HepG2 (cell line): ENCODE data around the gene HOXA10. TPM values are rescaled to one million over a fixed set of nuclear protein-coding genes. Genes with fewer than 3 reads are reported as not detected.
A peak's percentile ranks its signal among the peaks of the same experiment; 100 is the strongest.

ENCODE experiments used
- ATAC-seq: fragments of 200-7000 bp; cut with Tn5 transposase; 3 replicates; pipeline ENCODE4 v1.9.1; 2020; ENCODE audit warnings: mild to moderate bottlenecking, moderate library complexity
- BruUV-seq: library from RNA; stranded (reverse); fragments of 400-500 nt; replicated peaks from 2 replicates; lab custom pipeline; 2021; lab: Mats Ljungman, UMichigan
- CTCF ChIA-PET: fragments of 300-600 bp; formaldehyde crosslinking; extraction: SDS; loops from one replicate; lab custom pipeline; 2021; ENCODE audit warnings: low total read pairs, inconsistent platforms, low intra/inter-chr PET ratio; lab: Yijun Ruan, JAX
- POLR2A ChIA-PET: fragments of 350-600 bp; sonication (Branson Sonifier 250); formaldehyde crosslinking; loops from one replicate; lab custom pipeline; 2020; ENCODE audit warnings: antibody characterized with exemption, inconsistent platforms; lab: Yijun Ruan, JAX
- DNase-seq: peaks from one replicate; pipeline ENCODE4 v3.0.0-alpha.2; 2015; ENCODE audit warnings: low spot score
- FAIRE-seq: peaks from 3 replicates; lab custom pipeline; 2011; peaks lifted over from hg19 to GRCh38; lab: Jason Lieb, UNC
- H2AFZ ChIP-seq: one replicate; pipeline ENCODE4 v1.6.1; 2011; ENCODE audit warnings: low read length, inconsistent platforms
- H3K27ac ChIP-seq: fragments of 300-600 bp; 3 replicates; pipeline ENCODE4 v1.8.0; 2011; ENCODE audit warnings: mixed run types, mild to moderate bottlenecking, mixed read lengths, low read length, inconsistent platforms; ENCODE audit not compliant: insufficient read depth; ENCODE audit errors: extremely low read length
- H3K27me3 ChIP-seq, 2 experiments: fragments of 200-600 bp in 1 of 2; 2 replicates in 1 of 2; 3 replicates in 1 of 2; pipeline versions ENCODE4 v1.6.0 to v1.8.0; 2011; ENCODE audit warnings: low read length in 2 of 2, mild to moderate bottlenecking in 2 of 2, moderate library complexity in 2 of 2, inconsistent platforms in 1 of 2; ENCODE audit not compliant: insufficient read depth in 2 of 2, control insufficient read depth in 1 of 2
- H3K36me3 ChIP-seq, 2 experiments: fragments of 200-600 bp in 1 of 2; replicated peaks in 1 of 2; 2 replicates in 1 of 2; 3 replicates in 1 of 2; pipeline versions ENCODE4 v1.5.1 to v1.8.0; 2011; ENCODE audit warnings: low read length in 2 of 2, inconsistent platforms in 1 of 2; ENCODE audit not compliant: insufficient read depth in 2 of 2, control insufficient read depth in 1 of 2
- H3K4me1 ChIP-seq: 2 replicates; pipeline ENCODE4 v1.5.1; 2012; ENCODE audit warnings: low read length, inconsistent platforms; ENCODE audit not compliant: insufficient read depth
- H3K4me2 ChIP-seq: 2 replicates; pipeline ENCODE4 v1.6.0; 2011; ENCODE audit warnings: low read depth, low read length, inconsistent platforms
- H3K4me3 ChIP-seq, 3 experiments: fragments of 200-600 bp in 1 of 3; sonication (generic), shearing (Covaris generic) in 1 of 3; replicated peaks in 1 of 3; 2 replicates each; pipeline ENCODE4 v1.5.1; 2011 to 2016; ENCODE audit warnings: low read length in 3 of 3, inconsistent platforms in 2 of 3, low read depth in 2 of 3, mild to moderate bottlenecking in 2 of 3, control low read depth in 1 of 3, mixed read lengths in 1 of 3; ENCODE audit not compliant: insufficient read depth in 1 of 3
- H3K79me2 ChIP-seq: one replicate; pipeline ENCODE4 v1.6.1; 2011; ENCODE audit warnings: low read length, inconsistent platforms; ENCODE audit not compliant: insufficient read depth
- H3K9ac ChIP-seq: 2 replicates; pipeline ENCODE4 v1.6.0; 2011; ENCODE audit warnings: mild to moderate bottlenecking, low read depth, low read length, inconsistent platforms; ENCODE audit not compliant: insufficient read depth
- H3K9me3 ChIP-seq: 2 replicates; pipeline ENCODE4 v1.5.1; 2012; ENCODE audit warnings: mild to moderate bottlenecking, low read length
- H4K20me1 ChIP-seq: 2 replicates; pipeline ENCODE4 v1.6.0; 2011; ENCODE audit warnings: inconsistent platforms, mild to moderate bottlenecking, low read length, moderate library complexity; ENCODE audit not compliant: insufficient read depth
- ARHGAP35 ChIP-seq: sonication (generic); formaldehyde crosslinking; IDR thresholded peaks from 2 replicates; pipeline ENCODE4 v1.9.0; 2022; ENCODE audit warnings: mild to moderate bottlenecking, inconsistent platforms, moderate library complexity, missing genetic modification reagents, borderline replicate concordance
- ARID3A ChIP-seq: IDR thresholded peaks from 2 replicates; pipeline ENCODE4 v1.6.1; 2012; ENCODE audit warnings: low read depth, low read length, improper control_type of control experiment
- BCL6 ChIP-seq: IDR thresholded peaks from 2 replicates; pipeline ENCODE4 v1.6.1; 2016; ENCODE audit warnings: missing genetic modification reagents, missing compliant biosample characterization
- CEBPZ ChIP-seq: IDR thresholded peaks from 2 replicates; pipeline ENCODE4 v1.6.1; 2012; ENCODE audit warnings: low read length, improper control_type of control experiment
- CTCF ChIP-seq: sonication (generic); formaldehyde crosslinking; IDR thresholded peaks from 2 replicates; pipeline ENCODE4 v1.5.0; 2020; ENCODE audit warnings: mild to moderate bottlenecking, missing genetic modification reagents, moderate library complexity
- EZH2 ChIP-seq: conservative IDR thresholded peaks from 2 replicates; pipeline ENCODE4 v1.6.1; 2012; ENCODE audit warnings: mild to moderate bottlenecking, low read depth, low read length, moderate library complexity
- FOXK1 ChIP-seq: sonication (generic); formaldehyde crosslinking; IDR thresholded peaks from 2 replicates; pipeline ENCODE4 v1.4.0; 2020; ENCODE audit warnings: low read depth, missing genetic modification reagents, borderline replicate concordance
- KDM5B ChIP-seq: sonication (generic); formaldehyde crosslinking; IDR thresholded peaks from 2 replicates; pipeline ENCODE4 v1.4.0; 2020; ENCODE audit warnings: missing genetic modification reagents, mild to moderate bottlenecking, borderline replicate concordance
- MXD3 ChIP-seq: IDR thresholded peaks from 2 replicates; pipeline ENCODE4 v1.6.1; 2016; ENCODE audit warnings: mild to moderate bottlenecking, missing biosample characterization, missing genetic modification reagents
- NFKB2 ChIP-seq: sonication (generic); formaldehyde crosslinking; IDR thresholded peaks from 2 replicates; pipeline ENCODE4 v1.4.0; 2020; ENCODE audit warnings: missing genetic modification reagents, borderline replicate concordance
- RBM39 ChIP-seq: fragments of 200-400 bp; formaldehyde crosslinking; IDR thresholded peaks from one replicate; pipeline ENCODE4 v1.6.1; 2018; ENCODE audit warnings: antibody characterized with exemption, mild to moderate bottlenecking, low read depth, low read length; ENCODE audit not compliant: poor library complexity, severe bottlenecking
- ZNF333 ChIP-seq: sonication (generic); formaldehyde crosslinking; IDR thresholded peaks from 2 replicates; pipeline ENCODE4 v1.4.0; 2020; ENCODE audit warnings: mild to moderate bottlenecking, missing genetic modification reagents, borderline replicate concordance
- ZNF34 ChIP-seq: sonication (generic); formaldehyde crosslinking; IDR thresholded peaks from 2 replicates; pipeline ENCODE4 v1.4.0; 2020; ENCODE audit warnings: mild to moderate bottlenecking, missing genetic modification reagents, borderline replicate concordance
- ZNF772 ChIP-seq: sonication (generic); formaldehyde crosslinking; IDR thresholded peaks from 2 replicates; pipeline ENCODE4 v1.5.0; 2020; ENCODE audit warnings: mild to moderate bottlenecking, missing genetic modification reagents
- ZNF891 ChIP-seq: sonication (generic); formaldehyde crosslinking; IDR thresholded peaks from 2 replicates; pipeline ENCODE4 v1.5.0; 2020; ENCODE audit warnings: mild to moderate bottlenecking, missing genetic modification reagents
- WGBS: methylation state at CpG from one replicate; pipeline ENCODE4 v1.1.6; 2017; ENCODE audit warnings: low lambda C conversion rate; 5-methylcytosine and 5-hydroxymethylcytosine counted together
- in situ Hi-C: cut with HindIII; loops from 2 replicates; pipeline ENCODE4 v1.10.0; 2017; ENCODE audit warnings: low pct_unique_long_range_greater_than_20kb; ENCODE audit not compliant: extremely low pct_ligation_motif_present
- intact Hi-C: fragments of 100-400 bp; cut with micrococcal nuclease; formaldehyde crosslinking; loops from one replicate; pipeline ENCODE4 v1.10.0; 2022; ENCODE audit not compliant: unreplicated experiment
- polyA plus RNA-seq, 8 experiments: library from polyadenylated mRNA; depleted of rRNA in 3 of 8; stranded (reverse) in 7 of 8; unstranded in 1 of 8; fragments of >200 nt; fragmentation: Illumina TruSeq in 4 of 8; extraction: Trizol in 4 of 8; gene quantifications; 2 replicates each; pipeline versions ENCODE4 v1.2.1 to v1.2.3, GENCODE V29; 2011 to 2016; ENCODE audit warnings: low read depth in 4 of 8, missing spikeins in 1 of 8, mixed read lengths in 1 of 8; ENCODE audit not compliant: insufficient read depth in 1 of 8
- total RNA-seq, 5 experiments: library from RNA; depleted of rRNA; stranded (reverse); fragments of >200 nt; fragmentation: Illumina TruSeq; extraction: Trizol; gene quantifications; 2 replicates each; pipeline ENCODE4 v1.2.3, GENCODE V29; 2016; ENCODE audit warnings: low read depth in 1 of 5

HOXA10 gene
- total and polyA plus RNA-seq, 2 of the 13 experiments (the other 11 are each of a cell fraction or from before 2014, with no cell fraction given) = not detected

- no TSS peak for BruUV-seq
- Histone ChIP-seq H3K4me1 (0 out of 2 replicates have a peak, but pooled peaks cover 4% of the 10 kb centered on the region), H3K9ac (no peak overlapping the region), H3K9me3 (no peaks in the 10 kb centered on the region), H2AFZ (no peak overlapping the region), H3K27ac (no peak overlapping the region), H3K27me3 (peaks cover 2 to 45% of the 10 kb centered on the region in 2 experiments), H3K79me2 (no peaks in the 10 kb centered on the region), H3K36me3 (no peaks in the 10 kb centered on the region), H3K4me3 (peak overlapping the region in 2 of 3 experiments; percentile 44 to 63; a peak in 3 of 6 replicates), H4K20me1 (no peaks in the 10 kb centered on the region), H3K4me2 (peak overlapping the region; percentile 55; the same call in 1 of the 2 replicates)
- no peak for FAIRE-seq
- in situ Hi-C loops = loop anchor here (25.0 kb wide), 1 partner anchor 1077 kb away; no protein-coding TSS in a partner anchor
- DNase-seq = no peak
- intact Hi-C loops = loop anchor here (5.0 kb wide), 1 partner anchor 482 kb away; no protein-coding TSS in a partner anchor
- CTCF ChIA-PET = no interaction called here
- peak; percentile 19; the same call in 2 of the 3 replicates for ATAC-seq
- POLR2A ChIA-PET = no interaction called here
- WGBS = 59% methylated on average over 33 of the region's 47 CpGs
- TF ChIP-seq ZNF34 (no peak), ZNF333 (CRISPR knock-in tag) (no peak), ARID3A (no peak), ARHGAP35 (CRISPR knock-in tag) (no peak), MXD3 (no peak), CEBPZ (no peak), KDM5B (CRISPR knock-in tag) (no peak), CTCF (CRISPR knock-in tag) (0 out of 2 replicates have a peak, but pooled peaks have one; percentile 26), NFKB2 (CRISPR knock-in tag) (peak; percentile 18; the same call in 1 of the 2 replicates), EZH2 (0 out of 2 replicates have a peak, but pooled peaks have one; percentile 57), ZNF772 (CRISPR knock-in tag) (no peak), RBM39 (no peak), FOXK1 (no peak), BCL6 (CRISPR knock-in tag) (peak; percentile 36; the same call in 1 of the 2 replicates), ZNF891 (no peak)
Measured at GRCh38 chr7:27164367-27165088, 9.6 kb downstream of the HOXA10 start.
